HG03159 (cell line): ENCODE results near the gene NCBP3.
A peak's percentile ranks its signal among the peaks of the same experiment; 100 is the strongest.

Source experiments
- ATAC-seq: cut with Tn5 transposase; IDR thresholded peaks from one replicate; pipeline ENCODE4 v1.9.1; 2021; ENCODE audit warnings: mild to moderate bottlenecking, moderate library complexity; ENCODE audit not compliant: unreplicated experiment

Gene NCBP3, protein sequence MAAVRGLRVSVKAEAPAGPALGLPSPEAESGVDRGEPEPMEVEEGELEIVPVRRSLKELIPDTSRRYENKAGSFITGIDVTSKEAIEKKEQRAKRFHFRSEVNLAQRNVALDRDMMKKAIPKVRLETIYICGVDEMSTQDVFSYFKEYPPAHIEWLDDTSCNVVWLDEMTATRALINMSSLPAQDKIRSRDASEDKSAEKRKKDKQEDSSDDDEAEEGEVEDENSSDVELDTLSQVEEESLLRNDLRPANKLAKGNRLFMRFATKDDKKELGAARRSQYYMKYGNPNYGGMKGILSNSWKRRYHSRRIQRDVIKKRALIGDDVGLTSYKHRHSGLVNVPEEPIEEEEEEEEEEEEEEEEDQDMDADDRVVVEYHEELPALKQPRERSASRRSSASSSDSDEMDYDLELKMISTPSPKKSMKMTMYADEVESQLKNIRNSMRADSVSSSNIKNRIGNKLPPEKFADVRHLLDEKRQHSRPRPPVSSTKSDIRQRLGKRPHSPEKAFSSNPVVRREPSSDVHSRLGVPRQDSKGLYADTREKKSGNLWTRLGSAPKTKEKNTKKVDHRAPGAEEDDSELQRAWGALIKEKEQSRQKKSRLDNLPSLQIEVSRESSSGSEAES

GRCh38 chr17:3845621-3846436 lies at the start of gene NCBP3:
Gene NCBP3 (minus strand): TSS chr17:3846246. CDS start chr17:3846223, 23 bp downstream.
- peak; percentile 95 for ATAC-seq

- ATAC-seq, result no peak
Observed at GRCh38 chr17:3895354-3895753, 49.3 kb upstream of the NCBP3 start.

DNA sequence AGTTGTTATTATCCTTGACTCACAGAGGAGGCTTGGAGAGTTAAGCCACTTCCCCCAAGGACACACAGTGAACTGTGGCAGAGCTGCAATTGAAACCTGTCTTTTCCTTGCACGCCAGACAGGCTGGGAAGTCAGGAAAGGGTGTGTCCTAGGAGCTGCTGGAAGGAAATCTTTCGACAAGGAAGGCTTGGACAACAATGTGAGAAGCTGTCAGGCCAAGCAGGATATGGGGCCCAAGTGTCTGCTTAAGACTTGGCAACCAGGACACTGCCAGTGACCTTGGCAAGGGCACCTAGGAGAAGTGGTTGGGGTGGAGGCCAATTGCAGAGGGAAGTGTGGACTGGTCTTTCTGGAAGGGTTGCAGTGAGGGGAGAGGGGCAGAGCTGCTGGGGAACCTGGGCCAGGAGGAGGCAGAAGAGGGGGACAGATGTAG lies 48.9 kb upstream of the NCBP3 start:
- no peak for ATAC-seq

- no peak for ATAC-seq
Observed at GRCh38 chr17:3894188-3894587, 48.1 kb upstream of the NCBP3 start.

DNA sequence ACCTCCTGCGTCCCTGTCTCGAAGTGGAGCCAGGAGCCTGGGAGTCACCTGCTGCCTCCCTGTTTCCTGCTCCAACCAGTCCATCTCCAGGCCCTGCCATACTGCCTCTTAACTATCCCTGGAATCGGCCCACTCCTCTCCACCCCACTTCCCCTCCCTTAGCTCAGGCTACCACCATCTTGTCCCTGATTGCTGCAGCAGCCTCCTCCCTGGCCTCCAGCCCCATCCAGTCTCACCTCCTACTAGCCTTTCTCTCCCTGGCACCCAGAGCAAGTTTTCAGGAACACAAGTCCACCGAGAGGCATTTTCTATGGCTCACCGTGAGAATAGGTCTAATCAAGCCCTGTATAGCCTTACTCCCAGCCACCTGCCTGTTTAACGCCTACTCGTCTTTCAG lies 47.7 kb upstream of the NCBP3 start:
- no peak for ATAC-seq

DNA sequence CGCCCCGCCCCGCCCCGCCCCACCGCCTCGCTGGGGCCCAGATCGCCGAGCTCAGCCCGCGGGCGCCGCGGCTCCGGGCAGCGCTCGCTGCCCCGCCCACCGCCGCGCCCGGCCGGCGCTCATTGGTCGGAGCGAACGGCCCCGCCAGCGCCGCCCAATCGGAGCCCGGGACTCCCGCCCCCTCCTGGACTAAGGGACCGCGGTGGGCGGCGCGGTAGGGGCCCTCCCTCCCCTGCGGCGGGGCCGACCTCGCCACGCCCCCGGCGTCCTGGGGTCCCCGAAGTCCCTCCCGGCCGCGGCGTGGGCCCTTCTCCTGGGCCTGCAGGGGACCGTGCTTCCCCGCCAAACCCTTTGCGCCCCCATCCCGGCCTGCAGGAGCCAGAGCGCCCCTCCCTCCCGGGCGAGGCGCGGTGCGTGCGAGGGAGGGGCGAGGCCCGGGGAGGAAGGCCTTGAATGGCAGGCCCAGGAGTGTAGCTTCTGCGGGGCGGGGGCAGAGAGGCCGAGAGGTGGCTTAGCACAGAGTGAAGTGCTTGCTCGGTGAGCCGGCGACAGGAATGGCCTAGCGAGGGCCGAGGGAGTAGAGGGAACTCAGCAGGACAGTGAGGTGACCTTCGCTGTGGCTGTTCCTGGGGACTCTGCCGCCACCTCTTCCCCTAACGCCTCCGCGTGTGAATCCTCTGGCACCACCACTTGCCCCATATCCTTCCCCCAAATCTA lies 47.1 kb upstream of the NCBP3 start, which contains the start of gene CAMKK1:
TSS of gene CAMKK1 (minus strand) at position 51 of the 717 bp plus-strand sequence. CDS start 7,366 bp downstream, outside the sequence.
- ATAC-seq, result peak; percentile 76

DNA sequence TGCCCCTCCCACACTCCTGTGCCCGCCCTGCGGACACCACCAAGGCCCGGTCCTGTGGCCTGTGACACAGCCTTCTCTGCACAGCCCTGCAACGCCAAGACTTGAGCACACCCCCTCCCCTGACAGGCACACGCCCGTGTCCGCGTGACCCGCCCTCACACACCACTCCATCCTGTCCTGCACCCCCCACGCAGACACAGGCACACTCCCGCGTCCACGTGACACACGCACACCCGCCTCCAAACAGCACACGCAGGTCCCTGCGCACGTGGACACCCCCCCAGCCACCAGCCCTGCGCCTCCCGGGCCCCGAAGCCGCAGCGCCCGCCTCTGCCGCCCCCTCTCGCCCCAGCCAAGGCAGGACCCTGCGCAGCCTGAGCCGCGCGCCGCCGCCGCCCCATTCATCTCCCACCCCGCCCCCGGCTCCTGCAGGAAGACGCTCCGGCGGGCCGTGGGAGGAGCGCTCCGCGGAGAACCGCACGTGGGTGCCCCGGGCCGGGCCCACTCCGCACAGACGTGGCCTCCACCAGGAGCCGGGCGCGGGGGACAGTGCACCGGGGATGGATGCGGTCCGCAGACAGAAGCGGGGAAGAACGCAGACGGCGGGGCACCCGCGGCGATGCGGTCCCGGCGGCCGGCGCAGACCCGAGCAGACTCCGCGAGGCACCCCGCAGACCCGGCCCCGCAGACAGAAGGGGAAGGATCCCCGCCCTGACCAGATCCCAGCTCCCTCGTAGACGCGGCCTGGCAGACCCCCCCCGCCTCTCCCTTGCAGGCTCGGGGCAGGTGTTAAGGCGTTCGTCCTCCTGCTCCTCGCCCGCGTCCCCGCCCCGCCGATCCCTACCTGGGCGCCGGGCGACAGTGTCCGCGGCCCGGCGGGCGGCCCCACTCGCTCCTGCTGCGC lies 46.3 kb upstream of the NCBP3 start:
- peak; percentile 17 for ATAC-seq

GRCh38 chr17:3891626-3892094 lies 45.6 kb upstream of the NCBP3 start:
- no peak for ATAC-seq

DNA sequence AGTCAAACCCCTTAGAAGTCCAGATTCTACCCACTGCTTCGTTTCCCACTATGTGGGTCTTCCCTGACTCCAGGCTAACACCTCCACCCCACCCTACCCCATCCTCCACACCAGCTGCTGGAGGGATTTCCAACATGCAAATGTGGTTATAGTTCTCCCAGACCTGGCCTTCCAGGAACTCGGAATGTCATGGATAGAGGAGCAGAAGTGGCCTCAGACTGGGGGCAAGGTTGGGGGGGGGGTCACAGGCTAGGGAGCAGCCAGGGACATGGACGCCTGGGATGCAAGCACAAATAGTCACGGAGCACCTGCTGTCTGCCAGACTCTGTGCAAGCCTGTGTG lies 44.8 kb upstream of the NCBP3 start:
- ATAC-seq, result no peak

DNA sequence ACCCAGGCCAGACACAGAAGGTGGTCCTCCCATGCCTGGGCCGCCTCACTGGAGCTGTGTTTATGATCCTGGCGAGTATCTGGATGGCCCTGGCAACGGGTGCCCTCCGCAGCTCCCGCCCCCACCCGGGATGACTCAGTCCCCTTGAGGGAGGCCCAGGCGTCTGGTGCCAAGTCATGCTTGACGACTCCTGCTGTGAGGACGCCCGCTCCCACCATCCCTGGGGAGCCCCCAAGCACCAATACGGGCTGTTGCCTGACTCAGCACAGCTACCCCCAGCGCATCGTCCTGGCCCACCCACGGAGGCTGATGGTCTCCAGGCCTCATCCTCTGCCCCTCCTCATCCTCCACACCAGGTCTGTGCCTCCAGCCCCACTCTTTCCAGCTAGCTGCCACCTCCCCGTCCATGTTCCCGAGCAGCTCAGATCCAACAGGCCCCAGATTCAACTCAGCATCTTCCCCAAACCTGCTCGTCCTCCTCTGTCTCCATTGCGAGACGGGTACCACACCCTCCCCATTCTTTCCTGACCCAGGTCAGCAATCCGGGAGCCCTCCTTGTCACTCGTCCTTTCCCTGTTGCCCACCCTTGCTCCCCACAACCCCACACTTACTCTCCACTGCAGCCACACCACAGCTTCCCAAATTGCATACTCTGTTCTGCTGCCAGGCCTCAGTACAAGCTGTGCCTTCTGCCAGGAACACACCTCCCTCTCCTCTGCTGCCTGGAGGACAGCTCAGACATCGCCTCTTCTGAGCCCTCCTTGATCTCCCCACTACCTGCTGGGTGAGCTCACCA lies 44.2 kb upstream of the NCBP3 start:
- ATAC-seq, result no peak

- no peak for ATAC-seq
Observed at GRCh38 chr17:3889325-3890012, 43.4 kb upstream of the NCBP3 start.

GRCh38 chr17:3888343-3889171 lies 42.5 kb upstream of the NCBP3 start:
- no peak for ATAC-seq

DNA sequence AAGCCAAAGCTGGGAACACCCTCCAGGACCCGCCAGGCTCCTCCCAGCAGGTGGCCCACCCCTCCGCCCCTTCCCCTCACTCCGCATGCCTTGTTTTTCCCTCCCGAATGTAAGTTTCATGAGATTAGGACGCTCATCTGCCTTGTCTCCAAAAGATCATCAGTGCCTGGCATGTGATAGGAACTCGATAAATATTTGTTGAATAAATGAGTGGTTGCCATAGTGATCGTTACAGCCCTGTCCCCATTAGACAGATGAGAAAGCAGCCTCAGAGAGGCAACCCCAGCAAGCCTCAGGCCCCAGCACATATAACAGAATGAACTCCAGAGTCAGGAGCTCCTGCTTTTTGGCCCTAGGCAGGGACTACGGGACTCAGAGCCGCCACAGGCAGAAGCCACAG lies 41.8 kb upstream of the NCBP3 start:
- no peak for ATAC-seq

- ATAC-seq, result no peak
Observed at GRCh38 chr17:3887394-3887793, 41.3 kb upstream of the NCBP3 start.

DNA sequence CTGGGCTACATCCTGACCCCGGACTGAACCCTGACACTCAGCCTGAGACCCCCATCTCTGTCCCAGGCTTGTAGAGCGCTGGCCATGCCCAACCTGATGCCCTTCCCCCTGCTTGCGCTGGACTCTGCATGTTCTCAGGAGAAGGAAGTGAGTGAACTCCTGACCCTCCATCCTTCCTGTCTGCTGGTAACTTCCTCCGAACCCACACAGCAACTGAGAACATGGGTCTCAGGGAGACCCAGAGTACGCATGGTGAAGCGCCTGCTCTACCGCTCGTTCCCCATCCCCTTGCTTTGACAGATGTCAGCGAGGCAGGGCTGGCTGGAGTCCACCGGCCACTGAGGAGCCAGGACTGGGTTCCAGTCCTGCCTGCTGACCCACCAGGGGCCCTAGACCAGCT lies 40.7 kb upstream of the NCBP3 start:
- ATAC-seq, result no peak

DNA sequence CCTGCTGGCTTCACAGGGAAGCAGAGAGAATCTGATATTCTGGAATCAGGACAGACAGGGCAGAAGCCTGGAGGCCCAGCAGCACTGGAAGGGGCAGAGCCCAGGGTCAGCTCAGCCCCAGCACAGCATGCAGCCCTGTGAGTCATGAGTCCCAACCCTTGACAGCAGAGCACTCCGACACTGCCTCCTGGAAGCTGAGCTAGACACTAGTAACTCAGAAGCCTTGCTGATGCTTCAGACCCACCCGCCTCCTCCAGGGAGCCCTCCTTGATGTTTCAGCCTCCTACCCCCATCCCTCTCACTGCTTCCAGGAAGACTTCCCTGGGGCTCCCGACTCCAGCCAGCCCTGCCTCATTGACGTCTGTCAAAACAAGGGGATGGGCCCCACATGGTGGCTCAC lies 39.9 kb upstream of the NCBP3 start:
- ATAC-seq, result no peak

- no peak for ATAC-seq
Observed at GRCh38 chr17:3885271-3885670, 39.2 kb upstream of the NCBP3 start.

GRCh38 chr17:3884188-3884587 lies 38.1 kb upstream of the NCBP3 start:
- no peak for ATAC-seq
